ENCODE measurements around the gene OGFOD2.

Gene OGFOD2

DNA sequence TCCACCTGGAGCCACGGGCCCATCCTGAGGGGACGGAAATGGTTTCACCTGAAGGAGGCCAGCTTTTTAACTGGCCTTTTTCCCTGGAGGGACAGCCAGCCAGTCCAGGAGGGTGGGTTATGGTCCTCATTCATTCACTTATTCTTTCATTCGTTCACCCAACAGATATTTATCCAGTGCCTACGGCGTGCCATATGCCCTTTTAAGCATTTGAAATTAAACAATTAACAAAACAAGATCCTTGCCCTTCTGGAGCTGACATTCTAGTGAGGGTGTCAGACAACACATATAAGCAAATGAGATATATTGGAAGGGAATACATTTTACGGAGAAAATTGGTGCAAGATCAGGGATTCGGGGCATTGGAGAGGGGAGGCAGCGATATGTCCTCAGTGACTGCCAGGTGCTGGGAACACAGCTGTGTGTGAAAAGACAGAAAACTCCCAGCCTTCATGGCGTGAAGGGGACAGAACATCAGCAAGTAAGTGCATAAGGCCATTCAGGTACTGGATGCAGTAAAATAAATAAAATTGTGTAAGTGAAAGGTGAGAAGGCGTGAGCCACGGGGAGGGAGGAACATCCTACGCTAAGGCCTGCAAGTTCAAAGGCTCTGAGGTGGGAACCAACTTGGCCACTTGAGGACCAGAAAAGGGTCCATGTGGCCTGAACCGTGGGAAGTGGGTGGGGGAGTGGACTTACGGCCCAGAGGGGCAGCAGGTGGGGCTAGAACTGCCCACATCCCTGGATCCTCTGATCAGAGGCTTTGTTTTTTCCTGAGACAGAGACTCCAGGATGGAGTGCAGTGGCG, 8.1 kb upstream of the OGFOD2 start:
- H3K36me3 ChIP-seq (ENCODE audit: control insufficient read depth, insufficient read depth, low read length) = no peaks in the 10 kb centered on the region
- H3K4me3 ChIP-seq (replicated peaks; ENCODE audit: low read depth, low read length) = no peak overlapping the region
- no peaks in the 10 kb centered on the region for H3K27me3 ChIP-seq (replicated peaks; ENCODE audit: control insufficient read depth, insufficient read depth, low read length)
- DNase-seq (ENCODE audit: extremely low read depth, insufficient read length) = no peak
- TF ChIP-seq, protein P1, sequence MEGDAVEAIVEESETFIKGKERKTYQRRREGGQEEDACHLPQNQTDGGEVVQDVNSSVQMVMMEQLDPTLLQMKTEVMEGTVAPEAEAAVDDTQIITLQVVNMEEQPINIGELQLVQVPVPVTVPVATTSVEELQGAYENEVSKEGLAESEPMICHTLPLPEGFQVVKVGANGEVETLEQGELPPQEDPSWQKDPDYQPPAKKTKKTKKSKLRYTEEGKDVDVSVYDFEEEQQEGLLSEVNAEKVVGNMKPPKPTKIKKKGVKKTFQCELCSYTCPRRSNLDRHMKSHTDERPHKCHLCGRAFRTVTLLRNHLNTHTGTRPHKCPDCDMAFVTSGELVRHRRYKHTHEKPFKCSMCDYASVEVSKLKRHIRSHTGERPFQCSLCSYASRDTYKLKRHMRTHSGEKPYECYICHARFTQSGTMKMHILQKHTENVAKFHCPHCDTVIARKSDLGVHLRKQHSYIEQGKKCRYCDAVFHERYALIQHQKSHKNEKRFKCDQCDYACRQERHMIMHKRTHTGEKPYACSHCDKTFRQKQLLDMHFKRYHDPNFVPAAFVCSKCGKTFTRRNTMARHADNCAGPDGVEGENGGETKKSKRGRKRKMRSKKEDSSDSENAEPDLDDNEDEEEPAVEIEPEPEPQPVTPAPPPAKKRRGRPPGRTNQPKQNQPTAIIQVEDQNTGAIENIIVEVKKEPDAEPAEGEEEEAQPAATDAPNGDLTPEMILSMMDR (IDR thresholded peaks at IDR 0.05; ENCODE audit: insufficient read depth, low read length, poor library complexity, severe bottlenecking) = no peak

DNA sequence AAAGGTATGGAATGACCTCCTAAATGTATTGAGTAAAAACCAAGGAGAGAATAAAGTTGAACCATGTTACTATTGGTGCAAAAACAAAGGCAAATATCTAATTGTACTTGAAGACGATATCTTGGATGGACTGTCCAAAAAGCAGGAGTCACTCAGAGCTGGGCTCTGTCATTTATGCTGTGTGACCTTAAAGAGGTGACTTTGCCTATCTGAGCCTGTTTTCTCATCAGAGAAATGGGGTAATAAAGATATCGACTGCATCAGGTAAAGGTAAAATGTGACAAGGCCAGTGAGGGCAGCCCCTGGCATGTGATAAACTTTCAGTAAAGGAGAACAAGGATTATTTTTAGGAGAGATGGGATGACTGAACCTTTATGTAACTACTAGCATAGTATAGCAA, 6.9 kb upstream of the OGFOD2 start:
- H3K27me3 ChIP-seq (replicated peaks; ENCODE audit: control insufficient read depth, insufficient read depth, low read length) = no peaks in the 10 kb centered on the region
- H3K4me3 ChIP-seq (replicated peaks; ENCODE audit: low read depth, low read length) = no peak overlapping the region
- no peaks in the 10 kb centered on the region for H3K36me3 ChIP-seq (ENCODE audit: control insufficient read depth, insufficient read depth, low read length)
- no peak for DNase-seq (ENCODE audit: extremely low read depth, insufficient read length)
- TF ChIP-seq, protein P1 (IDR thresholded peaks at IDR 0.05; ENCODE audit: insufficient read depth, low read length, poor library complexity, severe bottlenecking) = no peak

DNA sequence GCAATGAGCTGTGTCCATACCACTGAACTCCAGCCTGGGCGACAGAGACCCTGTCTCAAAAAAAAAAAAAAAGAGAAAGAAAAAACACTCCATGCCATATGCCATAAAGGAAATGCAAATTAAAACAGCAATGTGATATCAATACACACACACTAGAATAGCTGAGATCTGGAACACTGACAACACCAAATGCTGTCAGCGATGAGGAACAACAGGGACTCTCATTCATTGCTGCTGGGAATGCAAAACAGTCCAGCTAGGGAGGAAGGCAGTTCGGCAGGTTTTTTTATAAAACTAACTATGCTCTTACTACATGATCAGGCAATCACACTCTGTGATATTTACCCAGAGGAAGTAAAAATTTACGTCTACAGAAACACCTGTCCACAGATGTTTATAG, 5.4 kb upstream of the OGFOD2 start:
- TF ChIP-seq, protein P1 (IDR thresholded peaks at IDR 0.05; ENCODE audit: insufficient read depth, low read length, poor library complexity, severe bottlenecking) = no peak
- H3K4me3 ChIP-seq (replicated peaks; ENCODE audit: low read depth, low read length) = no peak overlapping the region
- H3K36me3 ChIP-seq (ENCODE audit: control insufficient read depth, insufficient read depth, low read length) = no peaks in the 10 kb centered on the region
- H3K27me3 ChIP-seq (replicated peaks; ENCODE audit: control insufficient read depth, insufficient read depth, low read length) = no peaks in the 10 kb centered on the region
- DNase-seq (ENCODE audit: extremely low read depth, insufficient read length) = no peak

DNA sequence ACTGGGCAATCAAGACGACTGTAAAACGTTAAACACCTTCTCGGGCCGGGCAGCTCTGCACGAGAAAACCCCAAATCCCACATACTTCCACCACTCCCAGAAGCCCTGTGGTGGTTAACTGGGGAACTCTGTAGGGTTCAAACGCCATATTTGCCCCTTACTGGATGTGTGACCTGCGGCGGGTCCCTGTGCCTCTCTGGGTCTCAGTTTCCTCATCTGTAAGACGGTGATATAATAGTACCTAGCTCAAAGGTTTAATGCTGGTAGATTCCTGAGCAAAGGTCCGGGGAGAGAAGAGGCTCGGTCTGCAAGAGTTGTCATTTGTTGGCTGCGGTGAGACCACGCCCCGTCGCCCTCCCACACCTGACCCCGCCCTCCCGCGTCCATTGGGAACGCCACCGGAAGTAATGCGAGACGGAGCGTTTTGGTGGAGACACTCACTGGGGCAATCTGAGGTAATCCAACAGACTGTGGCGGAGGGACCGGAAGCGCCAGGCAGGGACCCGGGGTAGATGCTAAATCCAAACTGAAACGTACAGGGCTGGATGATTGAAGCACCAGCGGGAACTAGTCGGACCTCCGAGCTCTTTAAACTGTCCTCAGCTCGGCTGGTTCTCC, 661 bp upstream of the OGFOD2 start:
- TF ChIP-seq, protein P1 (IDR thresholded peaks at IDR 0.05; ENCODE audit: insufficient read depth, low read length, poor library complexity, severe bottlenecking) = no peak
- peak; percentile 98 for DNase-seq (ENCODE audit: extremely low read depth, insufficient read length)

DNA sequence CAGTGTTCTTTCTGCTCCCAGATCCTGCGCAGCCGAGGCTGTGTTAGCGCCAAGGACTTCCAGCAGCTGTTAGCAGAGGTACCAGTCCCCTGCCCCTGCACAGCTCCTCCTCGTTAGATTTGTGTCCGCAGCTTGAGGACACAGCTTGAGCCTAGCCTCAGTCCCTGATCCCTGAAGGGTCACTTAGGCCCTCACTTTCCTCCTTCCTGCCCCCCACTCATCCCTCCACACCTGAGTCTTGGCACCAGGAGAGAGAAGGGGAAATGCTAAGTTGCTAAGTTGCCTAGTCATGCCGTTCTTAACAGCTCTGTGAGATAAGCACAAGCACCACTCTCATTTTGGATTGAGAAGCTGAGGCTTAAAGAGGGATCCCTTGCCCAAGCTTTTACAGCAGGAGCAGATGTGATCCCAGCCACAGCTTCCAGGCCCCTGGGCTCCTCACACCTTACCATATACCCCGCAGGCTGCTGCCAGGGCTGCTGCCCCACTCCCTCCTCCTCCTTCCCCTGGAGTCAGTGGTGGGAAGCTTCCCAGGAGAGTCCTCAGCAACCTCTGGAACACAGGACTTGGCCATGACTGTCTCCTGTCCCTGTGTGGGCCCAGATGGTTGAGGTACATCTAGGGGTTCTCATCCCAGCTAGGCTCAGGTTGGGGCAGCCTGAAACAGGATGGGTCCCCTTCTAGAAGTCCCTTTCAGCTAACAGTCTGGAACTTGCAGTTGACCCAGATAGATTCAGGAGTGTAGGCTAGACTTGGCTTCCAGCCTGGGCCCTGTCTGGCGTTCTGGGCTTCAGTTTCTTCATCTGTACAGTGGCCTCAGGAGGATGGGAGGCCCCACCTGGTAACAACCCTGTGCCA, 975 bp downstream of the OGFOD2 start:
- H3K36me3 ChIP-seq (ENCODE audit: control insufficient read depth, insufficient read depth, low read length) = peaks cover 6% of the 10 kb centered on the region; the same call in 1 of the 2 replicates
- TF ChIP-seq, protein P1 (IDR thresholded peaks at IDR 0.05; ENCODE audit: insufficient read depth, low read length, poor library complexity, severe bottlenecking) = no peak
- H3K27me3 ChIP-seq (replicated peaks; ENCODE audit: control insufficient read depth, insufficient read depth, low read length) = no peaks in the 10 kb centered on the region
- DNase-seq (ENCODE audit: extremely low read depth, insufficient read length) = no peak
- peak overlapping the region; percentile 75 for H3K4me3 ChIP-seq (replicated peaks; ENCODE audit: low read depth, low read length)

More for the DNA sequence above, 661 bp upstream of the OGFOD2 start:
- peaks cover 6% of the 10 kb centered on the region; the same call in 1 of the 2 replicates for H3K36me3 ChIP-seq (ENCODE audit: control insufficient read depth, insufficient read depth, low read length)
- peak overlapping the region; percentile 75 for H3K4me3 ChIP-seq (replicated peaks; ENCODE audit: low read depth, low read length)
- H3K27me3 ChIP-seq (replicated peaks; ENCODE audit: control insufficient read depth, insufficient read depth, low read length) = no peaks in the 10 kb centered on the region

Measured in GM06990 (cell line).